GM18870 (cell line): ENCODE measurements around the gene FGFR3.

ENCODE experiments used
- ATAC-seq: cut with Tn5 transposase; IDR thresholded peaks from one replicate; pipeline ENCODE4 v1.9.1; 2021; ENCODE audit warnings: moderate library complexity; ENCODE audit not compliant: unreplicated experiment

FGFR3 gene

DNA sequence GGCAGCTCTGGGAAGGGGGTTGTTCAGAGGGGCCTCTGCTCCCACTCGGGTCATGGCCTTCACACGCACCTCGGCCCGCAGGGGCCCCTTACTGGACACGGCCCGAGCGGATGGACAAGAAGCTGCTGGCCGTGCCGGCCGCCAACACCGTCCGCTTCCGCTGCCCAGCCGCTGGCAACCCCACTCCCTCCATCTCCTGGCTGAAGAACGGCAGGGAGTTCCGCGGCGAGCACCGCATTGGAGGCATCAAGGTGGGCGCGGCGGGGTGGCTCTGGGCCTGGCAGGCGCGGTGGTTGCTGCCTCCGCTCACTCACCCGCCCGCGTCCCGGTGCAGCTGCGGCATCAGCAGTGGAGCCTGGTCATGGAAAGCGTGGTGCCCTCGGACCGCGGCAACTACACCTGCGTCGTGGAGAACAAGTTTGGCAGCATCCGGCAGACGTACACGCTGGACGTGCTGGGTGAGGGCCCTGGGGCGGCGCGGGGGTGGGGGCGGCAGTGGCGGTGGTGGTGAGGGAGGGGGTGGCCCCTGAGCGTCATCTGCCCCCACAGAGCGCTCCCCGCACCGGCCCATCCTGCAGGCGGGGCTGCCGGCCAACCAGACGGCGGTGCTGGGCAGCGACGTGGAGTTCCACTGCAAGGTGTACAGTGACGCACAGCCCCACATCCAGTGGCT lies 8.3 kb downstream of the FGFR3 start:
- ATAC-seq: no peak

DNA sequence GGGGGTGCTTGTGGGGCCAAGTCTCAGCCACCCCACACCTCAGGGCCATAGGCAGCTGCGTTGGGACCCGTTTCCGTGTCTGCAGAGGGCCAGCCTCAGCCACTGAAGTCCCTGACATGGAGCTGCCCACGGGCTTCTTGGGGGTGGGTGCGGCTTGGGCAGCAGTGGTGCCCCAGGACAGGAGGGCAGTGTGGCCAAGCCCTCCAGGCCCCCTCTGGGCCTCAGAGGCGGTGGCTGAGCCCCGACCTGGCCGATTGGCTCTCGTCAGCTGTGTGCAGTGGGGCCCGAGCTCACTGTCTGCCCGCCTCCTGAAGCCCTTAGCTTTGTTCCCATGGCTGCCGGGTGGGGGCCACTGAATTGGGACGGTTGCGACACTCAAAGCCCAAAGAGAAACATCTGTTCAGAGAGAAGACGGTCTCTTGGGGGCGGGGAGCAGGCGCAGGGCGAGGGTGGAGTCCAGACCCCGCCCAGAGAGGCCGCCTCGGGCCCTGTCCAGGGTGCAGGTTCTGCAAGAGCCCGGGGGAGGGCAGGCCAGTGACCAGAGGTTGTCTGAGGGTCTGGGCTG lies 9.1 kb downstream of the FGFR3 start:
- no peak for ATAC-seq

DNA sequence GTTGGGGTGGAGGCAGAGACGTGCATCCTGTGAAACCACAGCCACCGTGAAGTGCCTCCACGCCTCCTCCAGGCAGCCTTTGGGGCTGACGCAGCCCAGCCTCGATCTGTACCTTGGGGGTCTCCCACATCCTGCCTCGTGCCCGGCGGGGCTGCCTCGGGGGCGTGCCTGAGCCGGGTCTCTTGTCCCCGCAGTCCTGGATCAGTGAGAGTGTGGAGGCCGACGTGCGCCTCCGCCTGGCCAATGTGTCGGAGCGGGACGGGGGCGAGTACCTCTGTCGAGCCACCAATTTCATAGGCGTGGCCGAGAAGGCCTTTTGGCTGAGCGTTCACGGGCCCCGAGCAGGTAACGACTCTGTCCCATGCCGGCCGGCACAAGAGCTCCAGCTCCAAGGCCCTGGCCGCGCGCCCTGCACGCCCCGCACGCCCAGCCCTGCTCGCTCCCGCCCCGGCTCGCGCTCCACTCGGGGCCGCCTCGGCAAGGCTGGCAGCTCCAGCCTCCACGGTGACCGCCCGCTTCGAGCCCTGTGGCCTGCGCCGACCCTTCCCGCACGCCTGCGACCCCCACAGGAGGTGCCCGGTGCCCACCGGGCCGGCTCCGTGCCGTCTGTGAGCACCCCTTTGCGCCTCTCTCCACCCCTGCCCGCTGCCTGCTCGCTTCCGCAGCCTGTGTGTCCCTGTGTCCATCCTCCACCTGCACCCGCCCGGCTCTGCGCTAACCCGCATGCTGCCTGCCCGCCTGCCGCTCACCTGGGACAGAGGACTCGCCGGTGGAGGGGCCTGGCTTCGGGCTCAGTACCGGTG lies 9.8 kb downstream of the FGFR3 start:
- no peak for ATAC-seq

DNA sequence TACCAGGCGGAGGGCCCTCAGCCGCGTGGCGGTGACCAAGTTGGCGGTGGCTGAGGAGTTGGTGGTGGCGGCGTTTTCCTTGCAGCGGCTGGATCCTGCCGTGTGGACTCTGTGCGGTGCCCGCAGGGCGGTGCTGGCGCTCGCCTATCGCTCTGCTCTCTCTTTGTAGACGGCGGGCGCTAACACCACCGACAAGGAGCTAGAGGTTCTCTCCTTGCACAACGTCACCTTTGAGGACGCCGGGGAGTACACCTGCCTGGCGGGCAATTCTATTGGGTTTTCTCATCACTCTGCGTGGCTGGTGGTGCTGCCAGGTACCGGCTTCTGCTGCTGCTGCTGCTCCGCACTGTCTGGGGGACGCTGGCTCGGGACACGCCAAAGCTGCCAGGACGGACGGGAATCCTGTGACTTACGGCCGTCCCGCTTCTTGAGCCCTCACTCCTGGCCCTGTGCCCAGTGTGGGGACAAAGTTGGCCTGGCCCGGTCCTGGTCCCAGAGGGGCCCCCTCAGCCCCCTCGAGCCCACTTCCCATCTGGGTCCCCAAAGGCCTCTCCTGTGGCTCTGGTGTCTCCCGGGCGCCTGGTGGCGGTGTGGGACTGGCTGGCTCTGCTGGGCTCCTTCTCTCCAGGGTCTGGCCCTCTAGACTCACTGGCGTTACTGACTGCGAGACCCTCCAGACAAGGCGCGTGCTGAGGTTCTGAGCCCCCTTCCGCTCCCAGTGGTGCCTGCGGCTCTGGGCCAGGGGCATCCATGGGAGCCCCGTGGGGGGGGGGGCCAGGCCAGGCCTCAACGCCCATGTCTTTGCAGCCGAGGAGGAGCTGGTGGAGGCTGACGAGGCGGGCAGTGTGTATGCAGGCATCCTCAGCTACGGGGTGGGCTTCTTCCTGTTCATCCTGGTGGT lies 10.7 kb downstream of the FGFR3 start:
- no peak for ATAC-seq

GRCh38 chr4:1804638-1805492 lies 11.8 kb downstream of the FGFR3 start:
- no peak for ATAC-seq

- no peak for ATAC-seq
Measured at GRCh38 chr4:1805493-1806222, 12.6 kb downstream of the FGFR3 start.

- no peak for ATAC-seq
Measured at GRCh38 chr4:1806223-1806564, 13.1 kb downstream of the FGFR3 start.

- no peak for ATAC-seq
Measured at GRCh38 chr4:1806596-1807331, 13.7 kb downstream of the FGFR3 start.

- no peak for ATAC-seq
Measured at GRCh38 chr4:1807332-1807777, 14.3 kb downstream of the FGFR3 start.

DNA sequence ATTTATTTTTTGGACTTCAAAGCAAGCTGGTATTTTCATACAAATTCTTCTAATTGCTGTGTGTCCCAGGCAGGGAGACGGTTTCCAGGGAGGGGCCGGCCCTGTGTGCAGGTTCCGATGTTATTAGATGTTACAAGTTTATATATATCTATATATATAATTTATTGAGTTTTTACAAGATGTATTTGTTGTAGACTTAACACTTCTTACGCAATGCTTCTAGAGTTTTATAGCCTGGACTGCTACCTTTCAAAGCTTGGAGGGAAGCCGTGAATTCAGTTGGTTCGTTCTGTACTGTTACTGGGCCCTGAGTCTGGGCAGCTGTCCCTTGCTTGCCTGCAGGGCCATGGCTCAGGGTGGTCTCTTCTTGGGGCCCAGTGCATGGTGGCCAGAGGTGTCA lies 15.3 kb downstream of the FGFR3 start:
- ATAC-seq: no peak

DNA sequence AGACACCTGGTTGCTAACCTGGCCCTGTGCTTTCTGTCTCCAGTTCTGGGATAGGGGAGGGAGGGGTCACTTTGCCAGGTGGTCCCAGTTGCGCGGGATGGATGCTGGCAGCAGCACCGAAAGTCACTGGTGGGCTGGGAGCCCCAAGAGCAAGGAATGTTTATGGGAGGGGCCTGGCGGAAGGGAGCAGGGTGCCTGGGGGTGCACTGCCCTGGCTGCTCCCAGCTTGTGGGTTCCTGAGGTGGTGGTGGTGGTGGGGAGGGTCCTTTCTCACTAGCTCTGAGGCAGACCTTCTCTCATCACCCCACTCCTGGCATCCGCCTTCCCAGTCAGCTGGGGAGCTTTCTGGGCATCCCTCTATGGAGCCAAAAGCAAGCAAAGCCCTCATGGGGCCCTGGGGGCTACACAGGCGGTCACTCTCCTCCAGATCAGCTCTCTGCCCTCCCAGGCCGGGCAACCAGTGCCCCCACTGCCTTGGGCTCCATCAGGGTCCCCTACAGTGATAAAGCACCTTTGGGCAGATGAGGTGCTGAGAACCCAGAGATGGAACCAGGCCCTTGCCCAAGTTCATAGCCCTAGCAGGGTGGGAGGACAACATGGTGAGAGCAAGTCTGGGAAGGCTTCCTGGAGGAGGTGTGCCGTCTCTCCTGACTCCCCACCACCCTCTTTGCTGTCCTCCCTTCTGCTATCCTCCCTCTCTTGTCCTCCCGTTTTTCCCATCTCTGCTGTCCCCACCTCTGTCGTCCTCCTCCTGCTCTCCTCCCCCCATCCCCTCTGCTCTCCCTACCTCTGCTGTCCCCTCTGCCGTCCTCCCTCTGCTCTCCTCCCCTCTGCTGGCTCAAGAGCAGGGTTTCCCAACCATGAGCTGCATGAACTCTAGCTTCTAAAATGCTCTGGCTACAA lies 16.0 kb downstream of the FGFR3 start:
- no peak for ATAC-seq

GRCh38 chr4:1809754-1810502 lies 16.8 kb downstream of the FGFR3 start:
- no peak for ATAC-seq

DNA sequence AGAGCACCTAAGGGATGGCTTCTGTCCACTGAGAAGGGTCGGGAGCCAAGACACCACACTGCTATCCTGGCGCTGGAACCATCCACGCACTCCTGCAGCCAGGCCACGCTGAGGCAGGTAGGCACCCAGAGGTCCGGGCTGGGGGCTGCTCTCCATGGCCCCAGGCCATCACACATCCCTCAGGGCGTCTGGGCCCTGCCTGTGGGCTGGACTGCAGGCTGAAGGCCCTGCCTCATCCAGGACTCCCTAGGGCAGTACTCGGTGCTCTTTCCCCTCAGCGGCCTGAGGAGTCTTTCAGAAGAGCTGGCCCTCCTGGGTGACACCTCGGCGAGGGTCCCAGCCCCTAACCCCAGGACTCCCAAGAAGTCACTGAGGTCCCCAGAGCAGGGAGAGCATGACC lies 17.7 kb downstream of the FGFR3 start:
- no peak for ATAC-seq

GRCh38 chr4:1812720-1813119 lies 19.6 kb downstream of the FGFR3 start:
- ATAC-seq: no peak

GRCh38 chr4:1813231-1813630 lies 20.1 kb downstream of the FGFR3 start:
- no peak for ATAC-seq

DNA sequence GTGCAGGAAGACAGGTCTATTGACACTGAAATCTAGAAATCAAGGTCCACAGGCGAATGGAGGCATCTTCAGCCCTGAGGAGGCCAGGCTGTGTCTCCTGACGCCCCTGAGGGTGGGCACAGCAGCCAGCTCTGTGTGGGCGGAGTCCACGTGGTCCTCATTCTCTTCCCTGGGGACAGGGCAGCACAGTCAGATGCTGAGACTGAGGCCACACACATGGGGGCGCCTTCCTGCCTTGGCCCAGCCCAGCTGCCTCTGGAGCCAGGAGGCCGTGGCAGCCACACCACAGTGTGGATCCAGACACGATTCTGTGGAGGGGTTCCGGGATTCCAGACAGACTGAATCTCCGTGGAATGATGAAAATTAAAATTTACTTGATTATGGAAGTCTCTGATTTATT lies 20.8 kb downstream of the FGFR3 start:
- no peak for ATAC-seq

DNA sequence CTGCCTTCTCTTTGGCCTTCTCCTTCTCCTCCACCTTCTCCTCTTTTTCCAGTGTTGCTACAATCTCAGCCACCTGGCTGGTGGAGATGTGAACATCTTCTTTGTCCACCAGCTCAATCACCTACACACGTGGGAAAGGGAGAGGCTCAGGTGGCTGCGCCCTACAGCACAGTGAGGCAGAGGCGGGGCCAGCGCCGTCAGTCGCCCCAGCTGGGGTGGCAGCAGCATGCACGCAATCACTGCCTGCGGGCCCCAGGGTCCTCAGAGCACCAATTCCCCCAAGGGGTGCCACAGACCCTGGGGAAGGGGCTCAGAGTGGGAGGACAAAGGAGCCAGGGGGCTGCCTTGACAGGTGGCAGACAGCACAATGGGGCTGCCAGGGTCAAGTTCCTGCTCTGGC lies 21.4 kb downstream of the FGFR3 start:
- no peak for ATAC-seq
